GM18867 (cell line): ENCODE data around the gene BCL6.

Source experiments
- ATAC-seq: cut with Tn5 transposase; IDR thresholded peaks from one replicate; pipeline ENCODE4 v1.9.1; 2021; ENCODE audit warnings: mild to moderate bottlenecking, moderate library complexity; ENCODE audit not compliant: unreplicated experiment

BCL6 gene

GRCh38 chr3:187763850-187764648 is 18.8 kb upstream of the BCL6 start:
- no peak for ATAC-seq

GRCh38 chr3:187762792-187763191 is 17.5 kb upstream of the BCL6 start:
- no peak for ATAC-seq

- ATAC-seq: no peak
These were observed 14.3 kb upstream of the BCL6 start for GRCh38 chr3:187759601-187760000.

- ATAC-seq: no peak
These were observed 13.2 kb upstream of the BCL6 start for GRCh38 chr3:187758318-187758955.

GRCh38 chr3:187753516-187753915 is 8.2 kb upstream of the BCL6 start:
- no peak for ATAC-seq

- ATAC-seq: no peak
These were observed 5.3 kb upstream of the BCL6 start for GRCh38 chr3:187750513-187751123.

GRCh38 chr3:187750006-187750512 is 4.8 kb upstream of the BCL6 start:
- no peak for ATAC-seq

- peak; percentile 31 for ATAC-seq
These were observed 2.8 kb upstream of the BCL6 start for GRCh38 chr3:187748050-187748481.

GRCh38 chr3:187747506-187747905 is 2.2 kb upstream of the BCL6 start:
- ATAC-seq: no peak

- no peak for ATAC-seq
These were observed 1.4 kb upstream of the BCL6 start for GRCh38 chr3:187746442-187747281.

GRCh38 chr3:187746059-187746441 is 782 bp upstream of the BCL6 start:
- no peak for ATAC-seq

GRCh38 chr3:187744169-187745151 is 808 bp downstream of the BCL6 start:
- ATAC-seq: no peak

- no peak for ATAC-seq
These were observed 1.8 kb downstream of the BCL6 start for GRCh38 chr3:187743195-187744141.

GRCh38 chr3:187742351-187743171 is 2.7 kb downstream of the BCL6 start:
- no peak for ATAC-seq

- no peak for ATAC-seq
These were observed 3.6 kb downstream of the BCL6 start for GRCh38 chr3:187741403-187742350.
